H9 (cell line): ENCODE results near the gene RPL18. TPM values are rescaled to one million over a fixed set of nuclear protein-coding genes. Genes with fewer than 3 reads are reported as not detected.

Experiments
- DNase-seq: peaks from one replicate; pipeline ENCODE4 v3.0.0-alpha.2; 2017
- H2AFZ ChIP-seq: one replicate; pipeline ENCODE4 v1.6.1; 2013; ENCODE audit warnings: mild to moderate bottlenecking, low read length, control low read depth, moderate library complexity
- H2AK5ac ChIP-seq: 2 replicates; pipeline ENCODE4 v1.6.1; 2013; ENCODE audit warnings: low read length, control low read depth, mixed read lengths; ENCODE audit not compliant: insufficient read length
- H2BK120ac ChIP-seq: one replicate; pipeline ENCODE4 v1.6.1; 2013; ENCODE audit warnings: low read depth, mild to moderate bottlenecking, low read length, control low read depth, inconsistent platforms; ENCODE audit not compliant: poor library complexity, severe bottlenecking
- H2BK12ac ChIP-seq: 2 replicates; pipeline ENCODE4 v1.6.1; 2013; ENCODE audit warnings: low read length, control low read depth, mixed read lengths, low read depth; ENCODE audit not compliant: insufficient read length
- H2BK15ac ChIP-seq: 2 replicates; pipeline ENCODE4 v1.6.1; 2013; ENCODE audit warnings: low read depth, low read length, control low read depth
- H2BK20ac ChIP-seq: one replicate; pipeline ENCODE4 v1.6.1; 2013; ENCODE audit warnings: low read depth, mild to moderate bottlenecking, low read length, control low read depth, inconsistent platforms; ENCODE audit not compliant: poor library complexity, severe bottlenecking
- H2BK5ac ChIP-seq: 2 replicates; pipeline ENCODE4 v1.6.1; 2013; ENCODE audit warnings: low read length, control low read depth, mixed read lengths; ENCODE audit not compliant: insufficient read length
- H3K14ac ChIP-seq: 2 replicates; pipeline ENCODE4 v1.6.1; 2013; ENCODE audit warnings: low read length, control low read depth; ENCODE audit not compliant: insufficient read depth
- H3K18ac ChIP-seq: 2 replicates; pipeline ENCODE4 v1.6.1; 2013; ENCODE audit warnings: low read depth, mild to moderate bottlenecking, mixed read lengths, low read length, control low read depth; ENCODE audit not compliant: insufficient read length
- H3K23ac ChIP-seq: 2 replicates; pipeline ENCODE4 v1.6.1; 2013; ENCODE audit warnings: low read length, control low read depth, mixed read lengths, low read depth; ENCODE audit not compliant: insufficient read length
- H3K23me2 ChIP-seq: 2 replicates; pipeline ENCODE4 v1.6.1; 2013; ENCODE audit warnings: low read depth, mild to moderate bottlenecking, mixed read lengths, low read length, control low read depth; ENCODE audit not compliant: insufficient read length, poor library complexity, severe bottlenecking
- H3K27ac ChIP-seq: 2 replicates; pipeline ENCODE4 v1.5.1; 2013; ENCODE audit warnings: low read length, control low read depth, mixed read lengths, low read depth; ENCODE audit not compliant: insufficient read length
- H3K27me3 ChIP-seq: 2 replicates; pipeline ENCODE4 v1.6.1; 2013; ENCODE audit warnings: low read length, control low read depth, inconsistent platforms; ENCODE audit not compliant: insufficient read depth
- H3K4ac ChIP-seq: 2 replicates; pipeline ENCODE4 v1.6.1; 2013; ENCODE audit warnings: low read depth, mild to moderate bottlenecking, control low read depth, inconsistent platforms, low read length, moderate library complexity
- H3K4me1 ChIP-seq: 2 replicates; pipeline ENCODE4 v1.6.1; 2013; ENCODE audit warnings: low read length, control low read depth, inconsistent platforms; ENCODE audit not compliant: insufficient read depth
- H3K4me2 ChIP-seq: 2 replicates; pipeline ENCODE4 v1.6.1; 2013; ENCODE audit warnings: low read length, control low read depth, mixed read lengths; ENCODE audit not compliant: insufficient read length, insufficient read depth
- H3K56ac ChIP-seq: 2 replicates; pipeline ENCODE4 v1.6.1; 2013; ENCODE audit warnings: low read depth, mild to moderate bottlenecking, mixed read lengths, low read length, control low read depth; ENCODE audit not compliant: insufficient read length
- H3K79me1 ChIP-seq: 2 replicates; pipeline ENCODE4 v1.6.1; 2013; ENCODE audit warnings: low read depth, mild to moderate bottlenecking, moderate library complexity, low read length, control low read depth, inconsistent platforms; ENCODE audit not compliant: insufficient read depth, poor library complexity, severe bottlenecking
- H3K79me2 ChIP-seq: 2 replicates; pipeline ENCODE4 v1.6.1; 2013; ENCODE audit warnings: low read length, control low read depth, inconsistent platforms; ENCODE audit not compliant: insufficient read depth
- H3K9ac ChIP-seq: 2 replicates; pipeline ENCODE4 v1.6.1; 2013; ENCODE audit warnings: low read length, control low read depth, mixed read lengths; ENCODE audit not compliant: insufficient read length; ENCODE audit errors: extremely low read depth
- H3K9me3 ChIP-seq: one replicate; pipeline ENCODE4 v1.6.1; 2013; ENCODE audit warnings: low read depth, low read length, inconsistent platforms; ENCODE audit not compliant: control insufficient read depth
- H3T11ph ChIP-seq: one replicate; pipeline ENCODE4 v1.6.1; 2013; ENCODE audit warnings: mild to moderate bottlenecking, low read length, control low read depth, inconsistent platforms
- H4K20me1 ChIP-seq: one replicate; pipeline ENCODE4 v1.6.1; 2013; ENCODE audit not compliant: control insufficient read depth, insufficient read length, insufficient read depth
- H4K5ac ChIP-seq: 2 replicates; pipeline ENCODE4 v1.6.1; 2013; ENCODE audit warnings: low read depth, mild to moderate bottlenecking, mixed read lengths, low read length, control low read depth; ENCODE audit not compliant: insufficient read length
- H4K8ac ChIP-seq: replicated peaks from 2 replicates; pipeline ENCODE4 v1.6.1; 2013; ENCODE audit warnings: low read length, control low read depth, mixed read lengths, low read depth; ENCODE audit not compliant: insufficient read length
- H4K91ac ChIP-seq: 2 replicates; pipeline ENCODE4 v1.6.1; 2013; ENCODE audit warnings: low read depth, mild to moderate bottlenecking, moderate library complexity, mixed read lengths, low read length, control low read depth; ENCODE audit not compliant: insufficient read length
- H3K27ac Mint-ChIP-seq, 3 experiments: 2 replicates in 2 of 3; 3 replicates in 1 of 3; pipeline ENCODE4 v1.8.0; 2020 to 2021; ENCODE audit warnings: mixed read lengths in 3 of 3, mild to moderate bottlenecking in 1 of 3, moderate library complexity in 1 of 3
- H3K27me3 Mint-ChIP-seq: 2 replicates; pipeline ENCODE4 v1.8.0; 2021; ENCODE audit warnings: low read depth, mild to moderate bottlenecking, moderate library complexity, mixed read lengths
- H3K36me3 Mint-ChIP-seq, 3 experiments: 2 replicates in 2 of 3; 3 replicates in 1 of 3; pipeline ENCODE4 v1.8.0; 2020 to 2021; ENCODE audit warnings: low read depth in 3 of 3, mixed read lengths in 3 of 3; ENCODE audit not compliant: insufficient read depth in 1 of 3
- H3K4me1 Mint-ChIP-seq, 2 experiments: 2 replicates each; pipeline ENCODE4 v1.8.0; 2020; ENCODE audit warnings: mixed read lengths in 2 of 2
- H3K4me3 Mint-ChIP-seq, 2 experiments: 2 replicates in 1 of 2; 3 replicates in 1 of 2; pipeline ENCODE4 v1.8.0; 2020 to 2021; ENCODE audit warnings: mild to moderate bottlenecking in 2 of 2, mixed read lengths in 2 of 2, moderate library complexity in 1 of 2
- H3K9me3 Mint-ChIP-seq, 2 experiments: 2 replicates in 1 of 2; 3 replicates in 1 of 2; pipeline ENCODE4 v1.8.0; 2020; ENCODE audit warnings: mild to moderate bottlenecking in 2 of 2, mixed read lengths in 2 of 2, moderate library complexity in 1 of 2
- WGBS: extraction: QIAGEN DNeasy Blood & Tissue Kit; methylation state at CpG from one replicate; pipeline ENCODE4 v1.1.7; 2013; ENCODE audit warnings: missing lambda C conversion rate, low lambda C conversion rate, mixed read lengths; ENCODE audit not compliant: insufficient read length; ENCODE audit errors: extremely low coverage; 5-methylcytosine and 5-hydroxymethylcytosine counted together
- total RNA-seq: library from RNA; stranded (reverse); gene quantifications from 2 replicates; pipeline ENCODE4 v1.2.1, GENCODE V29; 2021
- TF ChIP-seq, protein P1 (sequence below): fragments of 200-600 bp; sonication (generic); conservative IDR thresholded peaks from 3 replicates; pipeline ENCODE4 v1.8.0; 2021; ENCODE audit warnings: antibody characterized with exemption, mild to moderate bottlenecking

RPL18 gene
- total RNA-seq, 1 experiment from 2014 or later, result 1,855 TPM

DNA sequence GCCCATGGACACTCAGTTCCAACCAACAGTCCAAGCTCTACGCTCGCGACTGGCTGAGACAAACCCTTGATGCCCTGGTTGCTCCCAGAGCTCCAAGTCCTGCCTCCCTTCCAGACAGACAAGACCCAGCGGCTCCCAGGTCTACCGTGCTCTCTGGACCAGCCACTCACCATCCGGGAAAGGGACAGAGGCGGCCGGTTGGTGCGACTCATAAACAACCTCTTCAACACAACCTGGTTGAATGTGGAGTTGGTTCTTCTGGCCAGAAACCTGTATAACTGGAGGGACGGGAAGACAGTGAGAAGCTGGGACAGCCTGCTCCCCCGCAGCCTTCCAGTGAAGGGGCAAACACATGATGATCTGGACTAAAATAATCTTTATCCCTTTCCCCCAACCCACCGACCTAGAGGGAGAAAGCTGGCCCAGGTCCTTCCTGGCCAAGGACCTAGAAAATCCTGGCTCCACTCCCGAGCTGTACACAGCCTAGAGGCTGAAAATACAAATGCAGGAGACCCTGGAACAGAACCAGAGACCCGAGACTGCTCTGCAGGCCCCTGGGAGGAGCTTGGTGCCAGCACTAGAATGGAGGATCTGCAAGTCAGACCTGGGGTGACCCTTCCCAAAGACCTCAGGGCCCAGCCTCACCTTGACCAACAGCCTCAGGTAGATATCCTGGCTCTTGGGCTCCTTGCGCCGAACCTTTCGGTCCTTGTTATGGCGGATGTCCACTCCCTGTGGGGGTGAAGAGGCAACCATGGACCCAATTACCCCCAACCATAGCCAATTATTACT is 1.6 kb downstream of the RPL18 start:
- no peaks in the 10 kb centered on the region; a peak in 1 of 5 replicates for H3K9me3 Mint-ChIP-seq
- WGBS, result no CpG with 5 or more reads among the region's 18 CpGs
- H3K23me2 ChIP-seq, result peaks cover 10% of the 10 kb centered on the region
- H2BK20ac ChIP-seq, result no peak overlapping the region
- no peaks in the 10 kb centered on the region for H3K27me3 ChIP-seq
- no peak overlapping the region for H2BK5ac ChIP-seq
- no peak overlapping the region for H2BK120ac ChIP-seq
- H2BK12ac ChIP-seq, result no peak overlapping the region
- TF ChIP-seq, protein P1, sequence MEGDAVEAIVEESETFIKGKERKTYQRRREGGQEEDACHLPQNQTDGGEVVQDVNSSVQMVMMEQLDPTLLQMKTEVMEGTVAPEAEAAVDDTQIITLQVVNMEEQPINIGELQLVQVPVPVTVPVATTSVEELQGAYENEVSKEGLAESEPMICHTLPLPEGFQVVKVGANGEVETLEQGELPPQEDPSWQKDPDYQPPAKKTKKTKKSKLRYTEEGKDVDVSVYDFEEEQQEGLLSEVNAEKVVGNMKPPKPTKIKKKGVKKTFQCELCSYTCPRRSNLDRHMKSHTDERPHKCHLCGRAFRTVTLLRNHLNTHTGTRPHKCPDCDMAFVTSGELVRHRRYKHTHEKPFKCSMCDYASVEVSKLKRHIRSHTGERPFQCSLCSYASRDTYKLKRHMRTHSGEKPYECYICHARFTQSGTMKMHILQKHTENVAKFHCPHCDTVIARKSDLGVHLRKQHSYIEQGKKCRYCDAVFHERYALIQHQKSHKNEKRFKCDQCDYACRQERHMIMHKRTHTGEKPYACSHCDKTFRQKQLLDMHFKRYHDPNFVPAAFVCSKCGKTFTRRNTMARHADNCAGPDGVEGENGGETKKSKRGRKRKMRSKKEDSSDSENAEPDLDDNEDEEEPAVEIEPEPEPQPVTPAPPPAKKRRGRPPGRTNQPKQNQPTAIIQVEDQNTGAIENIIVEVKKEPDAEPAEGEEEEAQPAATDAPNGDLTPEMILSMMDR, result no peak
- no peak overlapping the region for H3K18ac ChIP-seq
- no peak overlapping the region for H4K8ac ChIP-seq
- no peak overlapping the region for H3K27ac ChIP-seq
- peak overlapping the region; percentile 99 for H3K9ac ChIP-seq
- no peak overlapping the region for H4K91ac ChIP-seq
- no peak overlapping the region for H3K14ac ChIP-seq
- H3K56ac ChIP-seq, result no peak overlapping the region
- no peak overlapping the region for H2AK5ac ChIP-seq
- H2BK15ac ChIP-seq, result no peak overlapping the region
- no peak overlapping the region for H3T11ph ChIP-seq
- H3K27me3 Mint-ChIP-seq, result no peaks in the 10 kb centered on the region; the same call in 1 of the 2 replicates
- peaks cover 18% of the 10 kb centered on the region for H3K79me2 ChIP-seq
- peak overlapping the region; percentile 87 for H3K4me2 ChIP-seq
- H4K5ac ChIP-seq, result no peak overlapping the region
- H3K79me1 ChIP-seq, result peaks cover 4% of the 10 kb centered on the region
- H3K23ac ChIP-seq, result no peak overlapping the region
- peaks cover 40 to 59% (median 53%) of the 10 kb centered on the region in 3 experiments for H3K36me3 Mint-ChIP-seq
- DNase-seq, result peak; percentile 28
- H4K20me1 ChIP-seq, result no peaks in the 10 kb centered on the region
- H3K4me3 Mint-ChIP-seq, result peak overlapping the region; percentile 97 to 99
- peak overlapping the region; percentile 96 to 100 (median 99); a peak in 6 of 7 replicates for H3K27ac Mint-ChIP-seq
- no peaks in the 10 kb centered on the region for H3K9me3 ChIP-seq
- H2AFZ ChIP-seq, result no peak overlapping the region
- H3K4me1 Mint-ChIP-seq, result peaks cover 40 to 54% of the 10 kb centered on the region in 2 experiments
- peaks cover 3% of the 10 kb centered on the region; the same call in 1 of the 2 replicates for H3K4me1 ChIP-seq
- H3K4ac ChIP-seq, result no peak overlapping the region
